ENCODE measurements around the gene ZG16.
A peak's percentile ranks its signal among the peaks of the same experiment; 100 is the strongest.

Gene ZG16

GRCh38 chr16:29811170-29811895 is 33.3 kb downstream of the ZG16 start:
- peak in 2 of 4 experiments; percentile 24 to 57 for DNase-seq

- DNase-seq, result peak in 1 of 4 experiments; percentile 31
Measured at GRCh38 chr16:29811896-29812665, 34.0 kb downstream of the ZG16 start, which contains the start of gene PRRT2. Gene PRRT2, plus strand, starts transcription at chr16:29812193. Its CDS starts 862 bp downstream, at chr16:29813055.

- DNase-seq, result no peak
Measured at GRCh38 chr16:29812754-29813643, 34.9 kb downstream of the ZG16 start.

GRCh38 chr16:29813644-29814562 is 35.8 kb downstream of the ZG16 start:
- DNase-seq, result no peak

- DNase-seq, result no peak
Measured at GRCh38 chr16:29814592-29814991, 36.5 kb downstream of the ZG16 start.

GRCh38 chr16:29815032-29815721 is 37.1 kb downstream of the ZG16 start:
- peak in 3 of 4 experiments; percentile 35 to 55 (median 44) for DNase-seq

GRCh38 chr16:29815793-29816693 is 38.0 kb downstream of the ZG16 start, which contains the start of gene PAGR1:
Gene PAGR1, plus strand, starts transcription at chr16:29816152. Its CDS starts 374 bp downstream, at chr16:29816526.
- DNase-seq, result peak; percentile 90 to 96 (median 94)

GRCh38 chr16:29816694-29817441 is 38.8 kb downstream of the ZG16 start:
- peak in 1 of 4 experiments; percentile 41 for DNase-seq

- no peak for DNase-seq
Measured at GRCh38 chr16:29818082-29818481, 40.0 kb downstream of the ZG16 start.

GRCh38 chr16:29819506-29819905 is 41.5 kb downstream of the ZG16 start:
- DNase-seq, result no peak

GRCh38 chr16:29820271-29820701 is 42.2 kb downstream of the ZG16 start, which contains the start of gene MVP:
Gene MVP, plus strand, starts transcription at chr16:29820462. Its CDS starts 10,088 bp downstream, at chr16:29830550.
- DNase-seq, result peak in 2 of 4 experiments; percentile 25 to 33

- peak in 2 of 4 experiments; percentile 10 to 13 for DNase-seq
Measured at GRCh38 chr16:29820730-29821642, 42.9 kb downstream of the ZG16 start.

GRCh38 chr16:29821643-29822115 is 43.6 kb downstream of the ZG16 start:
- no peak for DNase-seq

- no peak for DNase-seq
Measured at GRCh38 chr16:29824589-29825144, 46.6 kb downstream of the ZG16 start.

- DNase-seq, result no peak
Measured at GRCh38 chr16:29825145-29826044, 47.3 kb downstream of the ZG16 start.

GRCh38 chr16:29826342-29826695 is 48.3 kb downstream of the ZG16 start:
- no peak for DNase-seq
